B cell (primary cell): Measurements from ENCODE around the gene DCLK1. TPM values are rescaled to one million over a fixed set of nuclear protein-coding genes. Genes with fewer than 3 reads are reported as not detected.

Source experiments
- ATAC-seq: fragments of 200-7000 bp; cut with Tn5 transposase; one replicate; pipeline ENCODE4 v1.10.0; 2021; ENCODE audit warnings: low read depth, mild to moderate bottlenecking, moderate number of reproducible peaks, moderate library complexity
- CTCF ChIA-PET: fragments of 350-600 bp; sonication (Branson Sonifier 250); formaldehyde crosslinking; loops from one replicate; lab custom pipeline; 2021; ENCODE audit warnings: antibody characterized with exemption, inconsistent platforms; lab: Charles Lee
- POLR2A ChIA-PET: fragments of 350-600 bp; sonication (Branson Sonifier 250); formaldehyde crosslinking; loops from one replicate; lab custom pipeline; 2021; ENCODE audit warnings: antibody characterized with exemption; lab: Charles Lee
- DNase-seq: peaks from one replicate; pipeline ENCODE4 v3.0.0; 2013
- H2AFZ ChIP-seq: 2 replicates; pipeline ENCODE4 v1.6.1; 2012; ENCODE audit warnings: mild to moderate bottlenecking, low read depth, low read length; ENCODE audit not compliant: insufficient read depth, poor library complexity, severe bottlenecking
- H3K27ac ChIP-seq, 2 donors: 1 replicate in 1 of 2; 2 replicates in 1 of 2; pipeline ENCODE4 v1.5.1; 2012 to 2013; ENCODE audit warnings: low read length in 2 of 2, mild to moderate bottlenecking in 2 of 2, moderate library complexity in 1 of 2
- H3K27me3 ChIP-seq, 4 experiments: fragments of 200-600 bp in 1 of 4; sonication (generic) in 1 of 4; replicated peaks in 1 of 4; 1 replicate in 2 of 4; 2 replicates in 2 of 4; pipeline versions ENCODE4 v1.6.1 to v1.7.0; 2013 to 2016; ENCODE audit warnings: low read length in 3 of 4, mild to moderate bottlenecking in 2 of 4, mixed read lengths in 1 of 4, moderate library complexity in 1 of 4; ENCODE audit not compliant: insufficient read depth in 4 of 4, control insufficient read depth in 3 of 4; ENCODE audit errors: control extremely low read depth in 1 of 4
- H3K36me3 ChIP-seq, 2 experiments: replicated peaks in 1 of 2; 1 replicate in 1 of 2; 2 replicates in 1 of 2; pipeline versions ENCODE4 v1.6.1 to v1.7.1; 2013; ENCODE audit warnings: low read length in 1 of 2; ENCODE audit not compliant: insufficient read depth in 2 of 2, control insufficient read depth in 1 of 2; ENCODE audit errors: control extremely low read depth in 1 of 2, extremely low read depth in 1 of 2
- H3K4me1 ChIP-seq, 2 donors: fragments of 200-600 bp in 1 of 2; sonication (generic) in 1 of 2; 1 replicate in 1 of 2; 2 replicates in 1 of 2; pipeline versions ENCODE4 v1.5.1 to v1.6.1; 2013 to 2017; ENCODE audit warnings: low read length in 2 of 2; ENCODE audit not compliant: control insufficient read depth in 2 of 2, insufficient read depth in 2 of 2
- H3K4me2 ChIP-seq: replicated peaks from 2 replicates; pipeline ENCODE3; 2012; ENCODE audit warnings: mild to moderate bottlenecking, low read depth, low read length; ENCODE audit not compliant: poor library complexity, severe bottlenecking
- H3K4me3 ChIP-seq, 5 experiments: fragments of 200-600 bp in 1 of 5; sonication (generic) in 1 of 5; 1 replicate in 3 of 5; 2 replicates in 2 of 5; pipeline versions ENCODE4 v1.5.1 to v1.7.0; 2011 to 2016; ENCODE audit warnings: low read length in 4 of 5, mild to moderate bottlenecking in 4 of 5, low read depth in 2 of 5, control low read depth in 1 of 5, moderate library complexity in 1 of 5; ENCODE audit not compliant: insufficient read depth in 1 of 5; ENCODE audit errors: control extremely low read depth in 1 of 5, extremely low read depth in 1 of 5
- H3K79me2 ChIP-seq: fragments of 200-600 bp; sonication (generic); one replicate; pipeline ENCODE4 v1.6.0; 2016; ENCODE audit warnings: low read length; ENCODE audit not compliant: control insufficient read depth, insufficient read depth
- H3K9ac ChIP-seq: fragments of 200-600 bp; sonication (generic); 2 replicates; pipeline ENCODE4 v1.6.1; 2017; ENCODE audit warnings: mild to moderate bottlenecking, low read length, moderate library complexity
- H3K9me3 ChIP-seq, 3 donors: one replicate each; pipeline versions ENCODE4 v1.6.1 to v1.7.1; 2013; ENCODE audit warnings: low read length in 2 of 3; ENCODE audit not compliant: control insufficient read depth in 2 of 3, insufficient read depth in 1 of 3; ENCODE audit errors: control extremely low read depth in 1 of 3
- H4K20me1 ChIP-seq: 2 replicates; pipeline ENCODE4 v1.6.0; 2012; ENCODE audit warnings: mild to moderate bottlenecking, low read length; ENCODE audit not compliant: insufficient read depth, control insufficient read depth, poor library complexity, severe bottlenecking
- H3K27ac Mint-ChIP-seq: one replicate; pipeline ENCODE4 v1.8.0; 2021; ENCODE audit warnings: mixed read lengths
- H3K27me3 Mint-ChIP-seq: one replicate; pipeline ENCODE4 v1.8.0; 2021; ENCODE audit warnings: mixed read lengths
- H3K4me1 Mint-ChIP-seq: one replicate; pipeline ENCODE4 v1.8.0; 2021; ENCODE audit warnings: mixed read lengths
- H3K4me3 Mint-ChIP-seq: one replicate; pipeline ENCODE4 v1.8.0; 2021; ENCODE audit warnings: mixed read lengths
- H3K9me3 Mint-ChIP-seq: one replicate; pipeline ENCODE4 v1.8.0; 2022; ENCODE audit warnings: mixed read lengths; ENCODE audit not compliant: insufficient read depth
- CTCF ChIP-seq: fragments of 200-600 bp; IDR thresholded peaks from one replicate; pipeline ENCODE4 v1.8.0; 2022; ENCODE audit warnings: antibody characterized with exemption, mild to moderate bottlenecking
- EZH2 ChIP-seq: IDR thresholded peaks from 2 replicates; pipeline ENCODE4 v1.6.1; 2012; ENCODE audit warnings: borderline replicate concordance, low read depth, mild to moderate bottlenecking, moderate library complexity, low read length; ENCODE audit not compliant: insufficient read depth, poor library complexity, severe bottlenecking
- WGBS: methylation state at CpG from one replicate; pipeline ENCODE4 v1.1.5; 2013; ENCODE audit warnings: missing lambda C conversion rate; ENCODE audit not compliant: insufficient coverage; 5-methylcytosine and 5-hydroxymethylcytosine counted together
- intact Hi-C: fragments of 100-400 bp; cut with micrococcal nuclease; formaldehyde crosslinking; loops from one replicate; pipeline ENCODE4 v1.10.0; 2022
- polyA plus RNA-seq: library from polyadenylated mRNA; depleted of rRNA; stranded (reverse); fragments of >200 nt; gene quantifications from 2 replicates; pipeline ENCODE4 v1.2.3, GENCODE V29; 2012
- total RNA-seq, 2 donors: library from RNA; stranded (reverse); fragments of 120-200 nt in 1 of 2; gene quantifications; 1 replicate in 1 of 2; 2 replicates in 1 of 2; pipeline versions ENCODE4 v1.2.3 to v1.2.4, GENCODE V29; 2013 to 2022

Gene DCLK1
- total and polyA plus RNA-seq, 2 donors (not counting 1 experiment from before 2014, with no cell fraction given) = not detected

- H3K27me3 Mint-ChIP-seq = peaks cover 4% of the 10 kb centered on the region
- H3K27ac Mint-ChIP-seq = no peak overlapping the region
- Histone ChIP-seq H3K9me3 (peaks cover 0 to 4% (median 0%) of the 10 kb centered on the region in 3 donors), H3K4me3 (no peak overlapping the region), H2AFZ (no peak overlapping the region), H3K36me3 (no peaks in the 10 kb centered on the region), H3K4me2 (no peak overlapping the region), H3K27me3 (no peaks in the 10 kb centered on the region), H4K20me1 (no peaks in the 10 kb centered on the region), H3K4me1 (no peaks in the 10 kb centered on the region), H3K79me2 (no peaks in the 10 kb centered on the region), H3K27ac (no peak overlapping the region), H3K9ac (no peak overlapping the region)
- TF ChIP-seq CTCF (peak; percentile 88), EZH2 (no peak)
- ATAC-seq = no peak
- H3K4me3 Mint-ChIP-seq = no peak overlapping the region
- peaks cover 2% of the 10 kb centered on the region for H3K9me3 Mint-ChIP-seq
- CTCF ChIA-PET = interaction anchor here (1.0 to 1.1 kb wide), 2 partner anchors 20 to 297 kb away, joined by 4 to 7 read pairs; no protein-coding TSS in a partner anchor
- POLR2A ChIA-PET = no interaction called here
- WGBS = 50% methylated on average over 2 of the region's 10 CpGs
- intact Hi-C loops = no loop called here
- peak; percentile 31 for DNase-seq
- H3K4me1 Mint-ChIP-seq = no peaks in the 10 kb centered on the region
Observed at GRCh38 chr13:35978607-35979316, 152.4 kb downstream of the DCLK1 start.

- ATAC-seq (no peak), DNase-seq (no peak)
- H2AFZ ChIP-seq = no peak overlapping the region
- H3K4me1 ChIP-seq = no peaks in the 10 kb centered on the region
- H3K4me2 ChIP-seq = no peak overlapping the region
- ChIA-PET CTCF (interaction anchor here (0.7 kb wide), 1 partner anchor 123 kb away, joined by 3 read pairs; no protein-coding TSS in a partner anchor), POLR2A (no interaction called here)
- no peaks in the 10 kb centered on the region for H3K4me1 Mint-ChIP-seq
- no peak for TF ChIP-seq EZH2
- no peak for TF ChIP-seq CTCF
- H3K27ac Mint-ChIP-seq = no peak overlapping the region
- intact Hi-C loops = no loop called here
- WGBS = 100% methylated on average over 1 of the region's 2 CpGs
- no peak overlapping the region for H3K4me3 ChIP-seq
- no peaks in the 10 kb centered on the region for H3K79me2 ChIP-seq
- H3K9me3 ChIP-seq = peaks cover 0 to 4% (median 0%) of the 10 kb centered on the region in 3 donors
- H3K9me3 Mint-ChIP-seq = peaks cover 2% of the 10 kb centered on the region
- H3K27ac ChIP-seq = no peak overlapping the region
- peaks cover 4% of the 10 kb centered on the region for H3K27me3 Mint-ChIP-seq
- no peak overlapping the region for H3K4me3 Mint-ChIP-seq
- no peak overlapping the region for H3K9ac ChIP-seq
- no peaks in the 10 kb centered on the region for H3K36me3 ChIP-seq
- no peaks in the 10 kb centered on the region for H3K27me3 ChIP-seq
- H4K20me1 ChIP-seq = no peaks in the 10 kb centered on the region
Observed at GRCh38 chr13:35977060-35977459, 154.1 kb downstream of the DCLK1 start.
